ENCODE results near the gene ZW10.

Gene ZW10

GRCh38 chr11:113697756-113698407 lies 75.6 kb downstream of the ZW10 start:
- DNase-seq (ENCODE audit: low read depth): no peak

- no peak for DNase-seq (ENCODE audit: low read depth)
These were observed 76.4 kb downstream of the ZW10 start for GRCh38 chr11:113697111-113697510.

GRCh38 chr11:113695207-113695606 lies 78.3 kb downstream of the ZW10 start:
- DNase-seq (ENCODE audit: low read depth): no peak

GRCh38 chr11:113694390-113694789 lies 79.1 kb downstream of the ZW10 start:
- DNase-seq (ENCODE audit: low read depth): no peak

GRCh38 chr11:113693030-113693429 lies 80.5 kb downstream of the ZW10 start:
- no peak for DNase-seq (ENCODE audit: low read depth)

- DNase-seq (ENCODE audit: low read depth): no peak
These were observed 82.6 kb downstream of the ZW10 start for GRCh38 chr11:113690619-113691569.

GRCh38 chr11:113689768-113690618 lies 83.5 kb downstream of the ZW10 start:
- DNase-seq (ENCODE audit: low read depth): no peak

GRCh38 chr11:113685654-113686359 lies 87.7 kb downstream of the ZW10 start:
- DNase-seq (ENCODE audit: low read depth): no peak

GRCh38 chr11:113684496-113684895 lies 89.0 kb downstream of the ZW10 start:
- no peak for DNase-seq (ENCODE audit: low read depth)

- DNase-seq (ENCODE audit: low read depth): no peak
These were observed 89.9 kb downstream of the ZW10 start for GRCh38 chr11:113683481-113684046.
